Activated naive CD4-positive, alpha-beta T cell treated with Interleukin-2 at 50 U/mL for 16 hours (primary cell): Measurements from ENCODE around the gene CCR6.
"Not testable (repeated sequence)": the region's sequence is repeated elsewhere in the genome, so short reads cannot be mapped to it uniquely, and the experiment has no call there.

Experiments
- DNase-seq: peaks from one replicate; pipeline ENCODE4 v3.0.0-alpha.2; 2020

The CCR6 gene

GRCh38 chr6:167122827-167123657, at the start of gene CCR6:
CCR6 (plus strand) TSS chr6:167123096; CDS start chr6:167136135, 13,039 bp downstream.
- DNase-seq, result no peak

- DNase-seq, result no peak
Measured at GRCh38 chr6:167073679-167074274, 49.1 kb upstream of the CCR6 start.

- DNase-seq, result no peak
Measured at GRCh38 chr6:167077241-167077932, 45.5 kb upstream of the CCR6 start.

- peak; percentile 47 for DNase-seq
Measured at GRCh38 chr6:167078745-167079144, 44.2 kb upstream of the CCR6 start.

GRCh38 chr6:167079853-167080297, 43.0 kb upstream of the CCR6 start:
- peak; percentile 82 for DNase-seq

GRCh38 chr6:167087857-167088354, 35.0 kb upstream of the CCR6 start:
- DNase-seq, result no peak

GRCh38 chr6:167088741-167089140, 34.2 kb upstream of the CCR6 start:
- not testable (repeated sequence) for DNase-seq

- no peak for DNase-seq
Measured at GRCh38 chr6:167089243-167090142, 33.4 kb upstream of the CCR6 start.

- no peak for DNase-seq
Measured at GRCh38 chr6:167090171-167090570, 32.7 kb upstream of the CCR6 start.

GRCh38 chr6:167091026-167091804, 31.7 kb upstream of the CCR6 start:
- no peak for DNase-seq

GRCh38 chr6:167091805-167092107, 31.1 kb upstream of the CCR6 start:
- DNase-seq, result no peak

- no peak for DNase-seq
Measured at GRCh38 chr6:167092672-167093339, 30.1 kb upstream of the CCR6 start.

- no peak for DNase-seq
Measured at GRCh38 chr6:167093406-167093921, 29.4 kb upstream of the CCR6 start.

- DNase-seq, result peak; percentile 85
Measured at GRCh38 chr6:167093922-167094432, 28.9 kb upstream of the CCR6 start.

- DNase-seq, result no peak
Measured at GRCh38 chr6:167094436-167094819, 28.5 kb upstream of the CCR6 start.

GRCh38 chr6:167094820-167095637, 27.9 kb upstream of the CCR6 start:
- DNase-seq, result peak; percentile 49

- no peak for DNase-seq
Measured at GRCh38 chr6:167095888-167096287, 27.0 kb upstream of the CCR6 start.

- DNase-seq, result no peak
Measured at GRCh38 chr6:167096991-167097390, 25.9 kb upstream of the CCR6 start.

- no peak for DNase-seq
Measured at GRCh38 chr6:167097770-167098169, 25.1 kb upstream of the CCR6 start.

GRCh38 chr6:167098825-167099225, 24.1 kb upstream of the CCR6 start:
- DNase-seq, result no peak
